ENCODE results near the gene ADAMTSL3.

The ADAMTSL3 gene, protein sequence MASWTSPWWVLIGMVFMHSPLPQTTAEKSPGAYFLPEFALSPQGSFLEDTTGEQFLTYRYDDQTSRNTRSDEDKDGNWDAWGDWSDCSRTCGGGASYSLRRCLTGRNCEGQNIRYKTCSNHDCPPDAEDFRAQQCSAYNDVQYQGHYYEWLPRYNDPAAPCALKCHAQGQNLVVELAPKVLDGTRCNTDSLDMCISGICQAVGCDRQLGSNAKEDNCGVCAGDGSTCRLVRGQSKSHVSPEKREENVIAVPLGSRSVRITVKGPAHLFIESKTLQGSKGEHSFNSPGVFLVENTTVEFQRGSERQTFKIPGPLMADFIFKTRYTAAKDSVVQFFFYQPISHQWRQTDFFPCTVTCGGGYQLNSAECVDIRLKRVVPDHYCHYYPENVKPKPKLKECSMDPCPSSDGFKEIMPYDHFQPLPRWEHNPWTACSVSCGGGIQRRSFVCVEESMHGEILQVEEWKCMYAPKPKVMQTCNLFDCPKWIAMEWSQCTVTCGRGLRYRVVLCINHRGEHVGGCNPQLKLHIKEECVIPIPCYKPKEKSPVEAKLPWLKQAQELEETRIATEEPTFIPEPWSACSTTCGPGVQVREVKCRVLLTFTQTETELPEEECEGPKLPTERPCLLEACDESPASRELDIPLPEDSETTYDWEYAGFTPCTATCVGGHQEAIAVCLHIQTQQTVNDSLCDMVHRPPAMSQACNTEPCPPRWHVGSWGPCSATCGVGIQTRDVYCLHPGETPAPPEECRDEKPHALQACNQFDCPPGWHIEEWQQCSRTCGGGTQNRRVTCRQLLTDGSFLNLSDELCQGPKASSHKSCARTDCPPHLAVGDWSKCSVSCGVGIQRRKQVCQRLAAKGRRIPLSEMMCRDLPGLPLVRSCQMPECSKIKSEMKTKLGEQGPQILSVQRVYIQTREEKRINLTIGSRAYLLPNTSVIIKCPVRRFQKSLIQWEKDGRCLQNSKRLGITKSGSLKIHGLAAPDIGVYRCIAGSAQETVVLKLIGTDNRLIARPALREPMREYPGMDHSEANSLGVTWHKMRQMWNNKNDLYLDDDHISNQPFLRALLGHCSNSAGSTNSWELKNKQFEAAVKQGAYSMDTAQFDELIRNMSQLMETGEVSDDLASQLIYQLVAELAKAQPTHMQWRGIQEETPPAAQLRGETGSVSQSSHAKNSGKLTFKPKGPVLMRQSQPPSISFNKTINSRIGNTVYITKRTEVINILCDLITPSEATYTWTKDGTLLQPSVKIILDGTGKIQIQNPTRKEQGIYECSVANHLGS (N-terminal part only)

GRCh38 chr15:83653639-83654378, at the start of gene ADAMTSL3:
Gene ADAMTSL3 (plus strand): TSS chr15:83654123. CDS start chr15:83655762, 1,639 bp downstream.
- H3K36me3 ChIP-seq (ENCODE audit: low read length): no peaks in the 10 kb centered on the region
- no peak within 1 kb of the TSS for H3K27ac ChIP-seq (ENCODE audit: low read depth, low read length)
- no peak within 1 kb of the TSS for H3K4me3 ChIP-seq (ENCODE audit: insufficient read depth, low read length, poor library complexity, severe bottlenecking)
- no peaks in the 10 kb centered on the region for H3K9me3 ChIP-seq (ENCODE audit: insufficient read depth, low read length)
- no peak within 1 kb of the TSS for H3K9ac ChIP-seq (ENCODE audit: low read length)
- H3K9me2 ChIP-seq (replicated peaks; ENCODE audit: insufficient read depth, low read length): no peaks in the 10 kb centered on the region
- no peak within 1 kb of the TSS for H3K4me2 ChIP-seq (ENCODE audit: low read depth, low read length, poor library complexity, severe bottlenecking)
- no peak for TF ChIP-seq EZH2phosphoT487 (conservative IDR thresholded peaks at IDR 0.05; ENCODE audit: low read length)
- TF ChIP-seq, protein P1, sequence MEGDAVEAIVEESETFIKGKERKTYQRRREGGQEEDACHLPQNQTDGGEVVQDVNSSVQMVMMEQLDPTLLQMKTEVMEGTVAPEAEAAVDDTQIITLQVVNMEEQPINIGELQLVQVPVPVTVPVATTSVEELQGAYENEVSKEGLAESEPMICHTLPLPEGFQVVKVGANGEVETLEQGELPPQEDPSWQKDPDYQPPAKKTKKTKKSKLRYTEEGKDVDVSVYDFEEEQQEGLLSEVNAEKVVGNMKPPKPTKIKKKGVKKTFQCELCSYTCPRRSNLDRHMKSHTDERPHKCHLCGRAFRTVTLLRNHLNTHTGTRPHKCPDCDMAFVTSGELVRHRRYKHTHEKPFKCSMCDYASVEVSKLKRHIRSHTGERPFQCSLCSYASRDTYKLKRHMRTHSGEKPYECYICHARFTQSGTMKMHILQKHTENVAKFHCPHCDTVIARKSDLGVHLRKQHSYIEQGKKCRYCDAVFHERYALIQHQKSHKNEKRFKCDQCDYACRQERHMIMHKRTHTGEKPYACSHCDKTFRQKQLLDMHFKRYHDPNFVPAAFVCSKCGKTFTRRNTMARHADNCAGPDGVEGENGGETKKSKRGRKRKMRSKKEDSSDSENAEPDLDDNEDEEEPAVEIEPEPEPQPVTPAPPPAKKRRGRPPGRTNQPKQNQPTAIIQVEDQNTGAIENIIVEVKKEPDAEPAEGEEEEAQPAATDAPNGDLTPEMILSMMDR (IDR thresholded peaks at IDR 0.05; ENCODE audit: insufficient read depth, low read length, poor library complexity, severe bottlenecking): no peak
- no peaks in the 10 kb centered on the region for H4K20me1 ChIP-seq (ENCODE audit: low read depth, low read length)
- H3K27me3 ChIP-seq (ENCODE audit: low read length): no peaks in the 10 kb centered on the region
- no peaks in the 10 kb centered on the region for H3K79me2 ChIP-seq (ENCODE audit: insufficient read depth, low read length)
- H2AFZ ChIP-seq (ENCODE audit: low read depth, low read length, severe bottlenecking): no peak within 1 kb of the TSS
- no peaks in the 10 kb centered on the region for H3F3A ChIP-seq (ENCODE audit: insufficient read depth)

GRCh38 chr15:83604549-83604948, 49.4 kb upstream of the ADAMTSL3 start:
- TF ChIP-seq EZH2phosphoT487 (conservative IDR thresholded peaks at IDR 0.05; ENCODE audit: low read length): no peak
- TF ChIP-seq, protein P1 (IDR thresholded peaks at IDR 0.05; ENCODE audit: insufficient read depth, low read length, poor library complexity, severe bottlenecking): no peak
- H3K4me2 ChIP-seq (ENCODE audit: low read depth, low read length, poor library complexity, severe bottlenecking): no peak overlapping the region
- H3K9me3 ChIP-seq (ENCODE audit: insufficient read depth, low read length): no peaks in the 10 kb centered on the region
- no peak overlapping the region for H2AFZ ChIP-seq (ENCODE audit: low read depth, low read length, severe bottlenecking)
- H3K4me3 ChIP-seq (ENCODE audit: insufficient read depth, low read length, poor library complexity, severe bottlenecking): no peak overlapping the region
- H3K27me3 ChIP-seq (ENCODE audit: low read length): no peaks in the 10 kb centered on the region
- H3K9ac ChIP-seq (ENCODE audit: low read length): no peak overlapping the region
- no peaks in the 10 kb centered on the region for H3K36me3 ChIP-seq (ENCODE audit: low read length)
- H3K79me2 ChIP-seq (ENCODE audit: insufficient read depth, low read length): no peaks in the 10 kb centered on the region
- no peaks in the 10 kb centered on the region for H3F3A ChIP-seq (ENCODE audit: insufficient read depth)
- H3K27ac ChIP-seq (ENCODE audit: low read depth, low read length): no peak overlapping the region
- H3K9me2 ChIP-seq (replicated peaks; ENCODE audit: insufficient read depth, low read length): no peaks in the 10 kb centered on the region
- H4K20me1 ChIP-seq (ENCODE audit: low read depth, low read length): no peaks in the 10 kb centered on the region

All from SU-DHL-6 (cell line).